ENCODE measurements around the gene LRRC23. TPM values are rescaled to one million over a fixed set of nuclear protein-coding genes. Genes with fewer than 3 reads are reported as not detected.

Gene LRRC23
- total and polyA plus RNA-seq, 2 of the 13 experiments (the other 11 are each of a cell fraction or from before 2014, with no cell fraction given), result 6.0 to 7.8 TPM

DNA sequence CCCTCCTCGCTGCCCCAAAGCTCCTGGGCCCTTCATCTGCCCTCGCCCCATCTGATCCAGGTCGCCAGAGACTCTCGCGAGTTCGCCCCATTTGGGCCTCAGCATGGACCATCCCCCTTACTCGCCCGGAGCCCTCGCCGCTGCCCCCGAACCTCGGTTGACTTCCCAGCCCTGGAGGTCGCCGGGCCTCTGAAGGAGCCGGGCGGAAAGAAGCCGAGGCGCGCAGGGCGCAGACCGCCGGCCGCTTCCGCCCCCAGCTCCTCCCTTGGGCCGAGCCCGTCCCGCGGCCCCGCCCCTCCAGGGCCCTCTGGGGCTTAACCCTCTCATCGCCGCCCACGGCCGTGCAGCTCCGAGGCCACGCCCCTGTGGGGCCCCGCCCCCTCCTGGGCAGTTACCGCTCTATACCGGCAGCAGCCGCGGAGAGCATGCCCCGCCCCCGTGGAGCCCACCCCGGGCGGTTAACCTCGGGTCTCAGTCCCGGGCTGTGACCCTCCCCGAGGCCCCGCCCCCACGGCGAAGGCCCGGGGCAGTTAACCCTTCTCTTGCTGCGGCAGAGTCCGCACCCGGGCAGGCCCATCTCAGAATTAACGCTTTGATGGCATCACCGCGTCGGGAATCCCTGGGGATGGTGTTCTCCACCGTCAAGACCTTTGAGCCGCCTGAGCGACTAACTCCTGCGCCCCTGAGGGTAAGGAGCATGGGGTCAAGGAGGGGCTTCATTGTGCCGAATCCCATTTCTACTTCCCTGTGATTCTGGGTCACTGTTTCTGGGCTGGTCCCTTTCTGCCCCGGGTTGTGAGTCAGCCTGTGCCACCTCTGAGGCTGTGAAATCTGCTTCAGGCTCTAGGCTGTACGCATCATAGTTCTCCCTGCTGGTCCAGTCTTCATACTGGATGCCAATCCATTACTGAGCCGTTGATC is 31.3 kb upstream of the LRRC23 start, which contains the start of gene SPSB2 (continued):
- TF ChIP-seq ZNF501 (CRISPR knock-in tag; IDR thresholded peaks at IDR 0.05), result no peak; the same call in 1 of the 2 replicates
- peak; percentile 63 for TF ChIP-seq IKZF4 (CRISPR knock-in tag; IDR thresholded peaks at IDR 0.05; ENCODE audit: borderline replicate concordance, low read depth, not compliant biosample characterization)
- TF ChIP-seq, protein P1, sequence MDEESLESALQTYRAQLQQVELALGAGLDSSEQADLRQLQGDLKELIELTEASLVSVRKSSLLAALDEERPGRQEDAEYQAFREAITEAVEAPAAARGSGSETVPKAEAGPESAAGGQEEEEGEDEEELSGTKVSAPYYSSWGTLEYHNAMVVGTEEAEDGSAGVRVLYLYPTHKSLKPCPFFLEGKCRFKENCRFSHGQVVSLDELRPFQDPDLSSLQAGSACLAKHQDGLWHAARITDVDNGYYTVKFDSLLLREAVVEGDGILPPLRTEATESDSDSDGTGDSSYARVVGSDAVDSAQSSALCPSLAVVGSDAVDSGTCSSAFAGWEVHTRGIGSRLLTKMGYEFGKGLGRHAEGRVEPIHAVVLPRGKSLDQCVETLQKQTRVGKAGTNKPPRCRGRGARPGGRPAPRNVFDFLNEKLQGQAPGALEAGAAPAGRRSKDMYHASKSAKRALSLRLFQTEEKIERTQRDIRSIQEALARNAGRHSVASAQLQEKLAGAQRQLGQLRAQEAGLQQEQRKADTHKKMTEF (CRISPR knock-in tag; IDR thresholded peaks at IDR 0.05), result peak; percentile 91; the same call in 1 of the 2 replicates
- TF ChIP-seq, protein P2, sequence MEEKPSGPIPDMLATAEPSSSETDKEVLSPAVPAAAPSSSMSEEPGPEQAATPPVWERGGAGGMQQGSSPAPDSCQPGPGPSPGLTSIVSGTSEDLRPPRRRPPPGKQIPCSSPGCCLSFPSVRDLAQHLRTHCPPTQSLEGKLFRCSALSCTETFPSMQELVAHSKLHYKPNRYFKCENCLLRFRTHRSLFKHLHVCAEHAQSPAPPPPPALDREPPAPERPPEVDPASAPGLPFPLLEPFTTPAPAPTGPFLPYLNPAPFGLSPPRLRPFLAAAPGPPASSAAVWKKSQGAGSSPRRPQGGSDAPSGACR (CRISPR knock-in tag; IDR thresholded peaks at IDR 0.05), result peak; percentile 45; the same call in 1 of the 2 replicates
- TF ChIP-seq ZSCAN21 (CRISPR knock-in tag; IDR thresholded peaks at IDR 0.05; ENCODE audit: borderline replicate concordance), result no peak; the same call in 1 of the 2 replicates
- no peak for TF ChIP-seq ZSCAN29 (CRISPR knock-in tag; conservative IDR thresholded peaks at IDR 0.05)
- no peak for TF ChIP-seq CBFB (CRISPR knock-in tag; IDR thresholded peaks at IDR 0.05)
- TF ChIP-seq ZNF556 (CRISPR knock-in tag; IDR thresholded peaks at IDR 0.05; ENCODE audit: borderline replicate concordance), result no peak
- TF ChIP-seq SP4 (CRISPR knock-in tag; IDR thresholded peaks at IDR 0.05), result peak; percentile 97
- TF ChIP-seq SKI (IDR thresholded peaks at IDR 0.05; ENCODE audit: partially characterized antibody), result no peak
- TF ChIP-seq, protein P3, sequence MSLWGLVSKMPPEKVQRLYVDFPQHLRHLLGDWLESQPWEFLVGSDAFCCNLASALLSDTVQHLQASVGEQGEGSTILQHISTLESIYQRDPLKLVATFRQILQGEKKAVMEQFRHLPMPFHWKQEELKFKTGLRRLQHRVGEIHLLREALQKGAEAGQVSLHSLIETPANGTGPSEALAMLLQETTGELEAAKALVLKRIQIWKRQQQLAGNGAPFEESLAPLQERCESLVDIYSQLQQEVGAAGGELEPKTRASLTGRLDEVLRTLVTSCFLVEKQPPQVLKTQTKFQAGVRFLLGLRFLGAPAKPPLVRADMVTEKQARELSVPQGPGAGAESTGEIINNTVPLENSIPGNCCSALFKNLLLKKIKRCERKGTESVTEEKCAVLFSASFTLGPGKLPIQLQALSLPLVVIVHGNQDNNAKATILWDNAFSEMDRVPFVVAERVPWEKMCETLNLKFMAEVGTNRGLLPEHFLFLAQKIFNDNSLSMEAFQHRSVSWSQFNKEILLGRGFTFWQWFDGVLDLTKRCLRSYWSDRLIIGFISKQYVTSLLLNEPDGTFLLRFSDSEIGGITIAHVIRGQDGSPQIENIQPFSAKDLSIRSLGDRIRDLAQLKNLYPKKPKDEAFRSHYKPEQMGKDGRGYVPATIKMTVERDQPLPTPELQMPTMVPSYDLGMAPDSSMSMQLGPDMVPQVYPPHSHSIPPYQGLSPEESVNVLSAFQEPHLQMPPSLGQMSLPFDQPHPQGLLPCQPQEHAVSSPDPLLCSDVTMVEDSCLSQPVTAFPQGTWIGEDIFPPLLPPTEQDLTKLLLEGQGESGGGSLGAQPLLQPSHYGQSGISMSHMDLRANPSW (CRISPR knock-in tag; IDR thresholded peaks at IDR 0.05; ENCODE audit: borderline replicate concordance), result no peak
- TF ChIP-seq RBM22 (optimal IDR thresholded peaks at IDR 0.05; ENCODE audit: low read length), result no peak
- TF ChIP-seq PPARG (CRISPR knock-in tag; conservative IDR thresholded peaks at IDR 0.05), result peak; percentile 59; the same call in 1 of the 2 replicates
- TF ChIP-seq HOXA3 (CRISPR knock-in tag; IDR thresholded peaks at IDR 0.05), result peak; percentile 48; the same call in 1 of the 2 replicates
- no peak for TF ChIP-seq TCF12 (IDR thresholded peaks at IDR 0.05)
- no peak for TF ChIP-seq TCF12 (CRISPR knock-in tag; IDR thresholded peaks at IDR 0.05)
- no peak for TF ChIP-seq BRD4 (CRISPR knock-in tag; IDR thresholded peaks at IDR 0.05)
- TF ChIP-seq, protein P4, sequence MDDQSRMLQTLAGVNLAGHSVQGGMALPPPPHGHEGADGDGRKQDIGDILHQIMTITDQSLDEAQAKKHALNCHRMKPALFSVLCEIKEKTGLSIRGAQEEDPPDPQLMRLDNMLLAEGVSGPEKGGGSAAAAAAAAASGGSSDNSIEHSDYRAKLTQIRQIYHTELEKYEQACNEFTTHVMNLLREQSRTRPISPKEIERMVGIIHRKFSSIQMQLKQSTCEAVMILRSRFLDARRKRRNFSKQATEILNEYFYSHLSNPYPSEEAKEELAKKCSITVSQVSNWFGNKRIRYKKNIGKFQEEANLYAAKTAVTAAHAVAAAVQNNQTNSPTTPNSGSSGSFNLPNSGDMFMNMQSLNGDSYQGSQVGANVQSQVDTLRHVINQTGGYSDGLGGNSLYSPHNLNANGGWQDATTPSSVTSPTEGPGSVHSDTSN (CRISPR knock-in tag; IDR thresholded peaks at IDR 0.05; ENCODE audit: borderline replicate concordance), result no peak
- no peak for TF ChIP-seq CENPX (CRISPR knock-in tag; IDR thresholded peaks at IDR 0.05)
- no peak for TF ChIP-seq NR2F2 (IDR thresholded peaks at IDR 0.05; ENCODE audit: borderline replicate concordance, low read depth)
- TF ChIP-seq XRCC5 (optimal IDR thresholded peaks at IDR 0.05; ENCODE audit: low read length), result peak; percentile 64
